Left lobe of liver (tissue), 2 donors: Measurements from ENCODE around the gene ZBTB38. TPM values are rescaled to one million over a fixed set of nuclear protein-coding genes. Genes with fewer than 3 reads are reported as not detected.

Experiments used
- ATAC-seq: fragments of 200-7000 bp; cut with Tn5 transposase; one replicate; pipeline ENCODE4 v1.9.1; 2020; ENCODE audit warnings: mild to moderate bottlenecking, moderate library complexity
- DNase-seq: peaks from one replicate; pipeline ENCODE4 v3.0.0-alpha.2; 2020; ENCODE audit warnings: low spot score
- total RNA-seq: library from RNA; stranded (reverse); gene quantifications from one replicate; pipeline ENCODE4 v1.2.1, GENCODE V29; 2021
- donor health status: DM: no; HTN: no; CAD: no; lungs with moderate emphysema.
- donor health status: DM: no; HTN: yes; CAD: no.

The ZBTB38 gene
- total RNA-seq, 1 donor from 2014 or later: 26.6 TPM

DNA sequence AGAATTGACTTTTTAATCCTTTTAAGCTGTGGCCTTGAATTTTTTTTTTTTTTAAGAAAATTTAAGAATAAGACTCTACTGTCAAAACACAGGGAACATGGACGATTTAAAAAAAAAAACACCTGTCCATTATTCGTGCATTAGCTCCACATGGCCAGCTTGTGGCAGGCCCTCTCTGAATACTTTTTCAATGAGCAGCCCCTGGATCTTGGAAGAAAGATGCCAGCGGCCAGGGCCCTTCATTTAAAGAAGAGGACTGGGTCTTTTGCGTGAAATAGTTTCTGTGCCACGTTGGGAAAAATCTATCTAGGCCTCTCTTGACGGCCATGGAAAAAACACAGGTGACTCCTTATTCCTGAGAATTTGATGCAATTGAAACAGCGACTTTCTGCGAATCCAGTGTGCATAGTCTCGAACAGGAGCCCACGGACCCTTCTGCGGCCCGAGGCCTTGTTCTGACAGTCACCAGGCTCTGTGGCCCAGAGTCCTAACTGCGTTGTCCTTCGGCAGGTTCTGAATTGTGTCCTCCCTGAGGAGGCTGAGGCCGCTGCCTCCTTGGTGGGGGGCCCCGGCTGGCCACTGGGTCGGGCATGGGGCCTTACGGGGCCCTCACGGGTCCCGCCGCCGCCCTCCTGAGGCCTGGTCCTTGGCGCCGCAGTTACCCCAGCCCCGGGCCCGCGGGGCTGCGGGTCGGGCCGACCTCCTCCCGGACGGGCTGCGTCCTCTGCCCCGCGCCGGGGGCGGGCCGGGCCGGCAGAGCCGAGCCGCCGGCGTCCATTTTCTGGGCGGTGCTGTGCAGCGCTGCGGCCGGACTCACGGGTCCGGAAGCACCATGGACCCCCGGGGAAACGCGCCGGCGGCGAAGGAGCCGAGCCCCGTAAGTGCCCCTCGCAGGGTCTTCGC, 33.5 kb downstream of the ZBTB38 start:
- ATAC-seq: peak; percentile 77
- DNase-seq: peak; percentile 63

GRCh38 chr3:141402476-141403171, 34.3 kb downstream of the ZBTB38 start:
- ATAC-seq (peak; percentile 80), DNase-seq (peak; percentile 75)

DNA sequence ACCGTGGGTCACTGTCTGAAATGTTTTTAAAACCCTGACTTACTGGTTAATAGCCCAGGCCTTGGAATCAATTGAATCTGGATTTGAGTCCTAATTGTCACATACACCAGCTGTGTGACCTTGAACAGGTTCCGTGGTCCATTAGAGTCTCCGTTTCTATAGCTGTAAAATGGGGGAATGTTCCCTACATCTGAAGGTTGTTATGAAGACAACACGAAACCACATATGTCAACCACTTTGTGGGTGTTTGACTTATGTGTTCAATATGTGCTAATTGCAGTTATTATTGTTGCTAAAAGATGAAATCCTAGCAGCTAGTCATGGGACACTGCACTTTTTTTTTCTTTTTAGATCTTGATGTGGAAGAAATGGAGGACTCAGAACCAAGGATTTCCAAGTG, 35.3 kb downstream of the ZBTB38 start:
- ATAC-seq: no peak

GRCh38 chr3:141405025-141405424, 36.7 kb downstream of the ZBTB38 start:
- DNase-seq: no peak
- no peak for ATAC-seq

More for the DNA sequence above, 35.3 kb downstream of the ZBTB38 start:
- no peak for DNase-seq

GRCh38 chr3:141405591-141405990, 37.3 kb downstream of the ZBTB38 start:
- no peak for DNase-seq
- no peak for ATAC-seq

DNA sequence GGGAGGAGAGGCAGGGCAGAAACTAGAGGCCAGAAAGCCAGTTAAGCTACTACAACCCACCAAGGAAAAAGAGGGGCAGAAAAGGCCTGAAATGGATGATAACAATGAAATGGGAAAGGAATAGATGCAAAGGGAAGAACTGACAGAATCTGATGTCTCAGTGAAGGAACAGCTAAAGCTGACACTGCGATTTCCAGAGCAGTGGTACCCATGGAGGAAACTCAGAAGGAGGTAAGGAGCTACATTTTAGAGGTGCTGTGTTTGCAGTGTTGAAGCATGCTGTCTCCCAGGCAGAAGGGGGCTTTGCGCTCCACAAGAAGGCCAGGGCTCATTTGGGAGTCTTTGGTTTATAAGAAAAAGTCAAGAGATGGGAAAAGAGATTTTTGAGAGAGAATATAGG, 38.0 kb downstream of the ZBTB38 start:
- ATAC-seq (no peak), DNase-seq (no peak)

- peak; percentile 38 for ATAC-seq
- peak; percentile 79 for DNase-seq
Measured at GRCh38 chr3:141407047-141407446, 38.7 kb downstream of the ZBTB38 start.

DNA sequence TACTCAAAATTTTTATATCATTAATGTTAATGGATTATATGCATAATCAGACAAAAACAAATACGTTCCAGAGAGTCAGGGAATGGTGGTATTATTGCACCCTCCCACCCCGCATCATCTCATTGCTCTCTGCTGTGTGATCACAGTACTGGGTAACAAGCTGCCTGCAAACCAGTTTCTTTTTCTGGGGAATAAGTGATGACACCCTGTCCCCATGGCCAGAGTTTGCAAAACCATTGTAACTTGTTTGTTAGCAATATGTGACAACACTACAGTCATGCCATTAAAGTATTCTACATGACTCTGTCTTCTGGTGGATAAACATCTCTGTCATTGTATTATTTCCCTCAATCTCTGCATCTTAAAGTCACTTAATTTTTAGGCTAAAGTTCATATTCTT, 39.5 kb downstream of the ZBTB38 start:
- no peak for ATAC-seq

DNA sequence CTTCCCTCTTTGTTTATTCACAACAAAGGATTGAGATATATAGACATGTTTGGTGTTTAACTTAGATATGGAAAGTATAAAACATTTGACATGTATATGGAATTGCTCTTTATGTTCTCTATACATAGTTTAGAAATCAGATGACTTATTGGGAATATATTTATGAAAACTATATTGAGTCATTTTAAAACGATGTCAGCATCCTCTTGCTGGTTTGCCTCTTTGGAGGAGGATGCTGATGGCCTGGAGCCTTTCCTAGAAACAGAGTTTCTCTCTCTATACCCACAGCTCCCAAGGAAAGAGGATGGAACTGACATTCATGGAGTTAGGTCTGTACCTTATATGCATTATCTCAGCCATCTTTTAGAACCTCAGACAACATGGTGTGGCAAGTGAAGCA, 40.3 kb downstream of the ZBTB38 start:
- ATAC-seq: no peak
- DNase-seq: no peak

More for the DNA sequence above, 39.5 kb downstream of the ZBTB38 start:
- no peak for DNase-seq

GRCh38 chr3:141409940-141410241, 41.6 kb downstream of the ZBTB38 start:
- no peak for ATAC-seq
- no peak for DNase-seq

- ATAC-seq: peak; percentile 62
- peak; percentile 80 for DNase-seq
Measured at GRCh38 chr3:141410408-141410807, 42.1 kb downstream of the ZBTB38 start.

- DNase-seq (no peak), ATAC-seq (no peak)
Measured at GRCh38 chr3:141410846-141411245, 42.5 kb downstream of the ZBTB38 start.

DNA sequence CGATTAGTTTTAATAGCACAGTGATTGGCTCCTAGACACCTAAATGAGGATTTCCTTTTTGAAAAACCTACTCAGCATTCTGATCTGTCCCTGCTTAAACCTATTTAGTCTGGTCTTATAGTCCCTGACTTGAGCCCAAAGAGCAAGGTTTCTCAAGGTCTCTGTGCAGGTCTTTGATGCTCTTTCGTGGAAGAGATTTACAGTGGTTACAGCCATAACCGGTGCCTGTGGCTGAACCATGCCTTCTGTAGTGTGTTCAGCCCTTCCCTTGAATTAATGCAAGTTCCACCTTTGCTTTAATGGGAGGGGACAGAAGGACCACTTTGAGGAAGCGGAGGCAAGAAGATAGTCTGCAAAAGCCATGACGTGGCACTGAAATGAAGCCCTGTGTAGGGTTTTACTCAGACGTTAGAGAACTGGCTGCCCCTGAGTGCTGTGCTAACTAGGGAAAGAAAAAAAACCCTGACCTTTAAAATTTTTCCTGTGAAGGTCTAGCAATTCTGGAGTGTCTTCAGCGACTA, 43.0 kb downstream of the ZBTB38 start:
- no peak for DNase-seq
- peak; percentile 1 for ATAC-seq

DNA sequence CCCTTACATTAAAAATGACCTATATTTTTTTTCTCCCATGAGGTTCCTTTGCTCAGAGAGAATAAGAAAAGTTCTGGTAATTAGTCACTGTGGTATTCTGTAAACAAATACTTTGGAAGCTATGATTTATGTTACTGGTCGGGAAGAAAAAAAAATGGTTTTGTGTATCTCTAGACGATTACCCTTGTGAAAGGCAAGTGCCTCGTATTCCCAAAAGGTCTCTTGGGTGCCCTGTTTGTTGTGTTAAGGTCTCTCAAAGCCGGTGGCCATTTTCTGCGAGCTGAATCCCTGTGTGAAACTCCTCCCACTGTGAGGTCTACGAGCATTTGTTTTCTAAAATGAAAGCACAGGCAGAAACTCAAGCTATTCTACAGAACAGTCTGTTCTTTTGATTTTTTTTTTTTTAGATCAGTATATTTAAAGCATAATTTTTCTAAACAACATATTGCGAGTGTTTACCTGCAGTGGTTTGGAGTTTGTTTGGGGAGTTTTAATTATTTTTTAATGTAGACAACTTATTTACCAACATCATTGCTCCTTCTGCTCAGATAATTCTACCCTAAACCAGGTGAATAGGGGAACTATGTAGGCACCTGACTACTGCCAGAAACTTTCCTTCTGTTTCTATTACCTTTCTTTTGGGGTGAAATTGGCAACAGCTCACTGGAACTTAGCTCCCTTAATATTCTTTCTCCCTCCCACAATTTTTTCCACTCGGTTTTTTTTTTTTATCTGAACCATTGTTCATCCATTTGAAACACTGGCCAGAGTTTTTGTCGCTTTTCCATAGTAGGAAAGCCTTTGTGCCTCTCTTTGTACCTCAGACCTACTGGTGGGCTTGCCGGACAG, 44.0 kb downstream of the ZBTB38 start:
- ATAC-seq (peak; percentile 63), DNase-seq (no peak)

GRCh38 chr3:141412936-141413354, 44.6 kb downstream of the ZBTB38 start:
- DNase-seq (peak; percentile 96), ATAC-seq (peak; percentile 81)

DNA sequence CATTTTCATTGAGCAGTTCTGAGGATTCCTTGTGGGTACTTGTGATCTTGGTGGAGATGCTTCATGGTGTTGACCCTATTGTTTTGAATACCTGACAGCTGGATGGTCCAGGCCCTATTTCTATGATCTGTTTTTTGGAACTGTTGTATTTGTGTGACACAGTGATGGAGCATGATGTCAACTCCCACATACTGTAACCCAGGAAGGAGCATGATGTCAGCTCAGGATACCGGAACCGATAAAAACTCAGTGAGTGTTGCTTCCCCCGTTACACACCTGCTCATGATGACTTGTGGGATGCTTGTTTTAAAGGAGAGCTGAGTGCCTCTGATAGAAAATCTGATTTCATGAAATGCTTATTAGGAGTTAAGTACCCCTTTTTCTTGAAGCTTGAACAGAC, 45.1 kb downstream of the ZBTB38 start:
- DNase-seq: no peak
- no peak for ATAC-seq

DNA sequence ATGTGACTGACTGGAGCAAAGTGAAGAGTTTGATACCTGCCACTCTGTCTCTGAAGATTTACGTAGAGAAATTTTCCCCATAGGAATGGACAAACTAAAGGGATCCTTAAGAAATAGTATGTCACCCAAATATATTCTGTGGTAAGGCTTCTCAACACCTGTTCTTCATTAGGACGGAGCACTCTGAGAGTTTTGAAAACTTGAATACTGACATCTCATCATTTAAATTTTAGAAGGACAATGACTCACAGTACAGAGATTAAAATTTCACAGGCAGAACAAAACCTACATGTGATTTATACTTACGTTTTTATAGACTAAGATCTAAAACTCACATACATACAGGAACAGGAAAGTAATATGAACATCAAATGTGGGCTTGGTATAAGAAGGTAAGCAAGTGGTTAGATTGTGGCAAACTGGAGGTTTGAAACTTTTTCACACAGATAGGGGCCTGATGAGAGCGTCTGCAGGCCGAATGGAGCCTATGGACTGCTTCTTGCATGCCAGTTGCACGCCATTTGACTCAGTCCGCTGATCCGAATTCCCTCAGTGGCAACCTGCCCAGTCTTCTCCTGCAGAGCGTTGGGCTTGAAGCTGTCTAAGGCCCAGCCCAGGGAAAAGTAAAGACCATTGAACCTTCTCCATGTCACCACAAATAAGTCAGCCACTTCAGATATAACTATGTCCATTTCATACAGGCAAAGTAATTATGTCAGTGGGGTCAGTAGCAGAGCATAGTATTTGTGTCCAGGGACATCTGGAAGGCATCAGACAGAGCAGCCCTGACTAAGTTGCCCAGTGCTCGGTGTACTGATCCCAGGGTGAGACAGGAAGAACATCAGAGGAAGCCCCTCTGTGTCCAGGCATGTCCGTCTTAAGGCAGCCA, 45.7 kb downstream of the ZBTB38 start:
- DNase-seq (no peak), ATAC-seq (no peak)

DNA sequence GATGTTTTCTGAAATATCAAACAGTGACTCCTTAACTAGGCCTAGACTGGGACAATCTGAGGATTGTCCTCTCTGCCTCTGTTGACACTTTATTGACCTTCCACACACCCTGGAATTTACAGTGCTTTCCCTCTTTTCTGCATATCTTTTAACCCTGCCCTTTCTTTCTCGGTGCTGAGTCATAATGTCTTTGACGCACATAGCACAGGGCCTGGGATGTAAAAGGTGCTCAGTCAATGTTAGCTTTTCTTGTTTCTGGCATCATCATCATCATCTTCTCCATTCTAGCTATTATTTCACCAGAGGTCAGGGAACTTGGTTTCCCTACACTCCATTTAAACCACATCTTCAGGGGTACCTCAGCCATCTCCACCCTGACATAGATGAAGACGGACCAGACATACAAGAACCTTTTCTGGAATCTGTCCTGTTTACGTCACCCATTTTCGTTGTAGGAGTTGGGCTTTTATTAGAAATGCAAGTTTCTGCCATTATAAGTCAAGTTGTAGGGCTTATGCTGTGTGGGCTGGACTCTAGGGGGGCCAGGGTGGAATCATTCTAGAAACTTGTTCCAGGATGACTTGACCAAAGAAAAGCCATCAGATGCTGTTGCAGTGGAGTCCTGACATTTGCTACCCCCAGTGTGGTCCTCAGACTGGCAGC, 46.6 kb downstream of the ZBTB38 start:
- DNase-seq (no peak), ATAC-seq (no peak)

- ATAC-seq: no peak
Measured at GRCh38 chr3:141415953-141416352, 47.6 kb downstream of the ZBTB38 start.

More at GRCh38 chr3:141415953-141416352, 47.6 kb downstream of the ZBTB38 start:
- DNase-seq: no peak
